Measurements from ENCODE around the gene SUB1. TPM values are rescaled to one million over a fixed set of nuclear protein-coding genes. Genes with fewer than 3 reads are reported as not detected.

The SUB1 gene
- total RNA-seq, 1 experiment from 2014 or later: 204 TPM

DNA sequence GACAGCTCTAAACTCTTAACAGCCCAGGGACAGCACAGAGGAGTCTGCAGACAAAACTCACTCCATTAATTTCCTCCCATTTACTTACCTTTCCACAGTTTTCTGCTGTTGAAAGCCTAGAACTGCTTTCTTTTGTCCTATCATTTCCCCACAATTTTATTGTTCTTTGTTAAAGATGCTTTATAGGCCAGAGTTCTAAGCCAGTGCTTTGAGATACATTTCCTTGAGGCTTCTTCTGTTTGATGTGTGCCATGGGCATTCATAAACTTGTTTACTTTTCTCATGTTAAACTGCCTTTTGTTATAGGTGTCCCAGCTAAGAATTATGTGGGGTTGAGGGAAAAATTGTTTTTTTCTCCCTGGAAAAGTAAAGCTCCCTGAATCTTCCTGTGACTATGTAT, 25.9 kb upstream of the SUB1 start:
- Histone ChIP-seq H3K4me3 (ENCODE audit: low read depth in 2 of 2, low read length in 2 of 2) (no peak overlapping the region), H3K36me3 (ENCODE audit: control insufficient read depth, insufficient read depth, low read length) (no peaks in the 10 kb centered on the region), H3K9me3 (ENCODE audit: control insufficient read depth, insufficient read depth, low read depth, low read length) (no peaks in the 10 kb centered on the region), H3K4me1 (ENCODE audit: control insufficient read depth, insufficient read depth, low read length) (no peaks in the 10 kb centered on the region), H3K27ac (ENCODE audit: low read length) (no peak overlapping the region), H3K27me3 (ENCODE audit: control insufficient read depth, insufficient read depth, low read length) (no peaks in the 10 kb centered on the region)
- no peak for TF ChIP-seq TCF7L2 (IDR thresholded peaks at IDR 0.05; ENCODE audit: low read depth, low read length)
- no peak for TF ChIP-seq CTCF (IDR thresholded peaks at IDR 0.05)
- TF ChIP-seq POLR2AphosphoS5 (IDR thresholded peaks at IDR 0.05; ENCODE audit: low read depth, low read length): no peak
- TF ChIP-seq, protein P1, sequence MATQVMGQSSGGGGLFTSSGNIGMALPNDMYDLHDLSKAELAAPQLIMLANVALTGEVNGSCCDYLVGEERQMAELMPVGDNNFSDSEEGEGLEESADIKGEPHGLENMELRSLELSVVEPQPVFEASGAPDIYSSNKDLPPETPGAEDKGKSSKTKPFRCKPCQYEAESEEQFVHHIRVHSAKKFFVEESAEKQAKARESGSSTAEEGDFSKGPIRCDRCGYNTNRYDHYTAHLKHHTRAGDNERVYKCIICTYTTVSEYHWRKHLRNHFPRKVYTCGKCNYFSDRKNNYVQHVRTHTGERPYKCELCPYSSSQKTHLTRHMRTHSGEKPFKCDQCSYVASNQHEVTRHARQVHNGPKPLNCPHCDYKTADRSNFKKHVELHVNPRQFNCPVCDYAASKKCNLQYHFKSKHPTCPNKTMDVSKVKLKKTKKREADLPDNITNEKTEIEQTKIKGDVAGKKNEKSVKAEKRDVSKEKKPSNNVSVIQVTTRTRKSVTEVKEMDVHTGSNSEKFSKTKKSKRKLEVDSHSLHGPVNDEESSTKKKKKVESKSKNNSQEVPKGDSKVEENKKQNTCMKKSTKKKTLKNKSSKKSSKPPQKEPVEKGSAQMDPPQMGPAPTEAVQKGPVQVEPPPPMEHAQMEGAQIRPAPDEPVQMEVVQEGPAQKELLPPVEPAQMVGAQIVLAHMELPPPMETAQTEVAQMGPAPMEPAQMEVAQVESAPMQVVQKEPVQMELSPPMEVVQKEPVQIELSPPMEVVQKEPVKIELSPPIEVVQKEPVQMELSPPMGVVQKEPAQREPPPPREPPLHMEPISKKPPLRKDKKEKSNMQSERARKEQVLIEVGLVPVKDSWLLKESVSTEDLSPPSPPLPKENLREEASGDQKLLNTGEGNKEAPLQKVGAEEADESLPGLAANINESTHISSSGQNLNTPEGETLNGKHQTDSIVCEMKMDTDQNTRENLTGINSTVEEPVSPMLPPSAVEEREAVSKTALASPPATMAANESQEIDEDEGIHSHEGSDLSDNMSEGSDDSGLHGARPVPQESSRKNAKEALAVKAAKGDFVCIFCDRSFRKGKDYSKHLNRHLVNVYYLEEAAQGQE (IDR thresholded peaks at IDR 0.05; ENCODE audit: insufficient read depth in 1 of 2, low read depth in 2 of 2, low read length in 1 of 2): no peak
- TF ChIP-seq SIN3A (IDR thresholded peaks at IDR 0.05; ENCODE audit: borderline replicate concordance, insufficient read depth, low read depth, low read length): no peak
- ATAC-seq: no peak
- in situ Hi-C loops (cut with HindIII; ENCODE audit: low pct_unique_long_range_greater_than_20kb, low sequenced_read_pairs): no loop called here
- ChIA-PET POLR2A (no interaction called here), CTCF (no interaction called here)
- intact Hi-C loops (cut with micrococcal nuclease; ENCODE audit: unreplicated experiment): no loop called here
- DNase-seq (ENCODE audit: low read depth, low spot score): no peak
- no TSS peak for BruUV-seq (replicated peaks)

DNA sequence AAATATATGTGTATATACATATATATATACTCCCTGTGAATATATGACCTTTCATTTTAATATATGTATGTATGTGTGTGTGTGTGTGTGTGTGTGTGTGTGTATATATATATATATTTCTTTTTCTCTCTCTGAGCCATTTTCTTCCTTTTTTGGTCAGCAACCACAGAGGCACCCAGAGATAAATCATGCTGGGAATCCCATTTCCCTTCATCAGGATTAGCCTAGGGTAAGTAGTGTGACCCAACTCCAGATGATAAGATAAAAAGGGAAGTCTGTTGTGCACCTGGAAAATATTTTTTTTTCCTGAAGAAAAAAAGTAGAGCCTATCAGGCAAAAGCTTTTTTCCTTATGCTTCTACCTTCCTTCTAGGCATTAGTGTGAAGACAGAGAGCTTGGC, 25.4 kb upstream of the SUB1 start:
- BruUV-seq (replicated peaks): no TSS peak
- CTCF ChIA-PET: no interaction called here
- H3K4me1 ChIP-seq (ENCODE audit: control insufficient read depth, insufficient read depth, low read length): no peaks in the 10 kb centered on the region
- H3K27me3 ChIP-seq (ENCODE audit: control insufficient read depth, insufficient read depth, low read length): no peaks in the 10 kb centered on the region
- no peaks in the 10 kb centered on the region for H3K36me3 ChIP-seq (ENCODE audit: control insufficient read depth, insufficient read depth, low read length)
- TF ChIP-seq POLR2AphosphoS5 (IDR thresholded peaks at IDR 0.05; ENCODE audit: low read depth, low read length): no peak
- TF ChIP-seq, protein P1 (IDR thresholded peaks at IDR 0.05; ENCODE audit: insufficient read depth in 1 of 2, low read depth in 2 of 2, low read length in 1 of 2): no peak
- TF ChIP-seq TCF7L2 (IDR thresholded peaks at IDR 0.05; ENCODE audit: low read depth, low read length): no peak
- no peak for TF ChIP-seq SIN3A (IDR thresholded peaks at IDR 0.05; ENCODE audit: borderline replicate concordance, insufficient read depth, low read depth, low read length)
- no peak for TF ChIP-seq CTCF (IDR thresholded peaks at IDR 0.05)
- POLR2A ChIA-PET: no interaction called here
- in situ Hi-C loops (cut with HindIII; ENCODE audit: low pct_unique_long_range_greater_than_20kb, low sequenced_read_pairs) (no loop called here), intact Hi-C loops (cut with micrococcal nuclease; ENCODE audit: unreplicated experiment) (no loop called here)
- no peak for DNase-seq (ENCODE audit: low read depth, low spot score)
- no peak for ATAC-seq
- no peak overlapping the region for H3K4me3 ChIP-seq (ENCODE audit: low read depth in 2 of 2, low read length in 2 of 2)
- H3K27ac ChIP-seq (ENCODE audit: low read length): no peak overlapping the region
- no peaks in the 10 kb centered on the region for H3K9me3 ChIP-seq (ENCODE audit: control insufficient read depth, insufficient read depth, low read depth, low read length)
